ENCODE measurements around the gene FOXF2. TPM values are rescaled to one million over a fixed set of nuclear protein-coding genes. Genes with fewer than 3 reads are reported as not detected.

FOXF2 gene
- total and polyA plus RNA-seq, 7 experiments from 2014 or later: not detected

- peaks cover 16 to 33% (median 29%) of the 10 kb centered on the region in 7 donors for H3K4me1 Mint-ChIP-seq
Observed at GRCh38 chr6:1376653-1377052, 12.7 kb upstream of the FOXF2 start.

GRCh38 chr6:1377526-1377925 lies 11.8 kb upstream of the FOXF2 start:
- H3K4me1 ChIP-seq (ENCODE audit: control insufficient read depth in 2 of 2, insufficient read depth in 2 of 2, low read length in 2 of 2): peaks cover 0 to 16% of the 10 kb centered on the region in 2 donors
- POLR2A ChIA-PET: no interaction called here
- Mint-ChIP-seq H3K27ac (peak overlapping the region in 1 of 9 donors; percentile 14), H3K9me3 (peaks cover 0 to 10% (median under 1%) of the 10 kb centered on the region in 11 donors), H3K36me3 (peaks cover 0 to 5% (median 4%) of the 10 kb centered on the region in 5 donors), H3K4me3 (peak overlapping the region in 8 of 10 donors; percentile 6 to 60 (median 37)), H3K4me1 (peaks cover 16 to 35% (median 29%) of the 10 kb centered on the region in 7 donors), H3K27me3 (peaks cover 68 to 84% (median 73%) of the 10 kb centered on the region in 5 donors)
- no peak for DNase-seq
- no peaks in the 10 kb centered on the region for H3K36me3 ChIP-seq (ENCODE audit: control insufficient read depth in 2 of 3, insufficient read depth in 3 of 3, low read length in 3 of 3)
- H3K4me3 ChIP-seq (ENCODE audit: low read length): no peak overlapping the region
- H3K27ac ChIP-seq (ENCODE audit: low read depth, low read length): no peak overlapping the region
- ATAC-seq: no peak
- intact Hi-C loops (cut with micrococcal nuclease): no loop called here
- H3K9me3 ChIP-seq (ENCODE audit: control insufficient read depth in 2 of 3, low read length in 3 of 3): no peaks in the 10 kb centered on the region
- H3K27me3 ChIP-seq (ENCODE audit: control insufficient read depth in 2 of 2, insufficient read depth in 2 of 2, low read length in 2 of 2): peaks cover 8 to 9% of the 10 kb centered on the region in 2 donors
- CTCF ChIA-PET: no interaction called here

More at GRCh38 chr6:1376653-1377052, 12.7 kb upstream of the FOXF2 start:
- Histone ChIP-seq H3K27me3 (ENCODE audit: control insufficient read depth in 2 of 2, insufficient read depth in 2 of 2, low read length in 2 of 2) (peaks cover 4 to 8% of the 10 kb centered on the region in 2 donors), H3K4me3 (ENCODE audit: low read length) (no peak overlapping the region), H3K27ac (ENCODE audit: low read depth, low read length) (no peak overlapping the region), H3K9me3 (ENCODE audit: control insufficient read depth in 2 of 3, low read length in 3 of 3) (no peaks in the 10 kb centered on the region), H3K36me3 (ENCODE audit: control insufficient read depth in 2 of 3, insufficient read depth in 3 of 3, low read length in 3 of 3) (no peaks in the 10 kb centered on the region), H3K4me1 (ENCODE audit: control insufficient read depth in 2 of 2, insufficient read depth in 2 of 2, low read length in 2 of 2) (peaks cover 0 to 16% of the 10 kb centered on the region in 2 donors)
- H3K27me3 Mint-ChIP-seq: peaks cover 75 to 89% (median 81%) of the 10 kb centered on the region in 5 donors
- ATAC-seq (no peak), DNase-seq (no peak)
- intact Hi-C loops (cut with micrococcal nuclease): no loop called here
- peaks cover 0 to 13% (median 2%) of the 10 kb centered on the region in 11 donors for H3K9me3 Mint-ChIP-seq
- CTCF ChIA-PET: no interaction called here
- peaks cover 0 to 5% (median 4%) of the 10 kb centered on the region in 5 donors for H3K36me3 Mint-ChIP-seq
- no peak overlapping the region for H3K27ac Mint-ChIP-seq
- POLR2A ChIA-PET: no interaction called here
- no peak overlapping the region for H3K4me3 Mint-ChIP-seq

GRCh38 chr6:1378065-1379016 lies 11.0 kb upstream of the FOXF2 start:
- H3K27ac ChIP-seq (ENCODE audit: low read depth, low read length): no peak overlapping the region
- DNase-seq: no peak
- H3K4me3 Mint-ChIP-seq: peak overlapping the region in 7 of 10 donors; percentile 41 to 77 (median 55)
- H3K36me3 ChIP-seq (ENCODE audit: control insufficient read depth in 2 of 3, insufficient read depth in 3 of 3, low read length in 3 of 3): no peaks in the 10 kb centered on the region
- H3K27me3 ChIP-seq (ENCODE audit: control insufficient read depth in 2 of 2, insufficient read depth in 2 of 2, low read length in 2 of 2): peaks cover 8 to 14% of the 10 kb centered on the region in 2 donors
- peaks cover 16 to 39% (median 29%) of the 10 kb centered on the region in 7 donors for H3K4me1 Mint-ChIP-seq
- ChIA-PET CTCF (no interaction called here), POLR2A (no interaction called here)
- no peaks in the 10 kb centered on the region for H3K9me3 ChIP-seq (ENCODE audit: control insufficient read depth in 2 of 3, low read length in 3 of 3)
- no peak overlapping the region for H3K4me3 ChIP-seq (ENCODE audit: low read length)
- peaks cover 0 to 5% (median 4%) of the 10 kb centered on the region in 5 donors for H3K36me3 Mint-ChIP-seq
- intact Hi-C loops (cut with micrococcal nuclease): loop anchor here in 1 of 2 donors (2.0 kb wide), 1 partner anchor 234 kb away; no protein-coding TSS in a partner anchor
- no peak overlapping the region for H3K27ac Mint-ChIP-seq
- H3K4me1 ChIP-seq (ENCODE audit: control insufficient read depth in 2 of 2, insufficient read depth in 2 of 2, low read length in 2 of 2): peaks cover 0 to 16% of the 10 kb centered on the region in 2 donors
- peaks cover 0 to 4% (median 0%) of the 10 kb centered on the region in 11 donors for H3K9me3 Mint-ChIP-seq
- peaks cover 61 to 83% (median 67%) of the 10 kb centered on the region in 5 donors for H3K27me3 Mint-ChIP-seq
- ATAC-seq: no peak

- no peak overlapping the region for H3K4me3 ChIP-seq (ENCODE audit: low read length)
- no peaks in the 10 kb centered on the region for H3K9me3 ChIP-seq (ENCODE audit: control insufficient read depth in 2 of 3, low read length in 3 of 3)
- peaks cover 0 to 16% of the 10 kb centered on the region in 2 donors for H3K4me1 ChIP-seq (ENCODE audit: control insufficient read depth in 2 of 2, insufficient read depth in 2 of 2, low read length in 2 of 2)
- peak overlapping the region in 1 of 9 donors; percentile 70 for H3K27ac Mint-ChIP-seq
- no peak overlapping the region for H3K27ac ChIP-seq (ENCODE audit: low read depth, low read length)
- DNase-seq (peak in 1 of 9 donors; percentile 27), ATAC-seq (no peak)
- intact Hi-C loops (cut with micrococcal nuclease): loop anchor here in 1 of 2 donors (2.0 kb wide), 1 partner anchor 234 kb away; no protein-coding TSS in a partner anchor
- peaks cover 8 to 14% of the 10 kb centered on the region in 2 donors for H3K27me3 ChIP-seq (ENCODE audit: control insufficient read depth in 2 of 2, insufficient read depth in 2 of 2, low read length in 2 of 2)
- peak overlapping the region; percentile 11 to 77 (median 54) for H3K4me3 Mint-ChIP-seq
- ChIA-PET CTCF (no interaction called here), POLR2A (no interaction called here)
- peaks cover 0 to 5% (median 0%) of the 10 kb centered on the region in 5 donors for H3K36me3 Mint-ChIP-seq
- H3K27me3 Mint-ChIP-seq: peaks cover 54 to 78% (median 58%) of the 10 kb centered on the region in 5 donors
- H3K36me3 ChIP-seq (ENCODE audit: control insufficient read depth in 2 of 3, insufficient read depth in 3 of 3, low read length in 3 of 3): no peaks in the 10 kb centered on the region
- H3K4me1 Mint-ChIP-seq: peaks cover 16 to 39% (median 29%) of the 10 kb centered on the region in 7 donors
- H3K9me3 Mint-ChIP-seq: no peaks in the 10 kb centered on the region
Observed at GRCh38 chr6:1379017-1379787, 10.2 kb upstream of the FOXF2 start.

- CTCF ChIA-PET: no interaction called here
- H3K9me3 ChIP-seq (ENCODE audit: control insufficient read depth in 2 of 3, low read length in 3 of 3): no peaks in the 10 kb centered on the region
- H3K27me3 ChIP-seq (ENCODE audit: control insufficient read depth in 2 of 2, insufficient read depth in 2 of 2, low read length in 2 of 2): peaks cover 8 to 14% of the 10 kb centered on the region in 2 donors
- no peak overlapping the region for H3K27ac ChIP-seq (ENCODE audit: low read depth, low read length)
- H3K27me3 Mint-ChIP-seq: peaks cover 53 to 77% (median 56%) of the 10 kb centered on the region in 5 donors
- no peaks in the 10 kb centered on the region for H3K9me3 Mint-ChIP-seq
- ATAC-seq (no peak), DNase-seq (no peak)
- H3K36me3 Mint-ChIP-seq: peaks cover 0 to 5% (median 0%) of the 10 kb centered on the region in 5 donors
- intact Hi-C loops (cut with micrococcal nuclease): loop anchor here (2.0 to 5.0 kb wide), 7 partner anchors 227 to 1192 kb away; partner anchors contain the start of gene IRF4 (in 1 of the 2)
- POLR2A ChIA-PET: no interaction called here
- peak overlapping the region in 1 of 9 donors; percentile 52 for H3K27ac Mint-ChIP-seq
- peak overlapping the region in 8 of 10 donors; percentile 27 to 75 (median 52) for H3K4me3 Mint-ChIP-seq
- peaks cover 16 to 39% (median 29%) of the 10 kb centered on the region in 7 donors for H3K4me1 Mint-ChIP-seq
- peaks cover 0 to 16% of the 10 kb centered on the region in 2 donors for H3K4me1 ChIP-seq (ENCODE audit: control insufficient read depth in 2 of 2, insufficient read depth in 2 of 2, low read length in 2 of 2)
- no peaks in the 10 kb centered on the region for H3K36me3 ChIP-seq (ENCODE audit: control insufficient read depth in 2 of 3, insufficient read depth in 3 of 3, low read length in 3 of 3)
- no peak overlapping the region for H3K4me3 ChIP-seq (ENCODE audit: low read length)
Observed at GRCh38 chr6:1379788-1380147, 9.6 kb upstream of the FOXF2 start.

Measured in naive thymus-derived CD4-positive, alpha-beta T cell (primary cell).